Esophagus squamous epithelium (tissue), 5 donors: ENCODE measurements around the gene APCDD1. TPM values are rescaled to one million over a fixed set of nuclear protein-coding genes. Genes with fewer than 3 reads are reported as not detected.
A peak's percentile ranks its signal among the peaks of the same experiment; 100 is the strongest.

Source experiments
- DNase-seq: peaks from one replicate; lab custom pipeline; 2025; lab: John Stamatoyannopoulos, UW
- H3K27ac ChIP-seq, 4 donors: fragments of 200-600 bp; sonication (generic); one replicate each; pipeline ENCODE4 v1.5.1; 2016 to 2019; ENCODE audit warnings: mild to moderate bottlenecking in 1 of 4
- H3K27me3 ChIP-seq, 4 donors: fragments of 200-600 bp; sonication (generic); 1 replicate in 3 of 4; 2 replicates in 1 of 4; pipeline versions ENCODE4 v1.5.1 to v1.6.0; 2017 to 2021; ENCODE audit warnings: antibody characterized with exemption in 1 of 4
- H3K36me3 ChIP-seq, 3 donors: fragments of 200-600 bp; sonication (generic); one replicate each; pipeline ENCODE4 v1.5.1; 2016 to 2019
- H3K4me1 ChIP-seq, 3 donors: fragments of 200-600 bp; sonication (generic); one replicate each; pipeline ENCODE4 v1.5.1; 2017 to 2019
- H3K4me3 ChIP-seq, 4 donors: fragments of 200-600 bp; sonication (generic); 1 replicate in 3 of 4; 2 replicates in 1 of 4; pipeline ENCODE4 v1.5.1; 2016 to 2019; ENCODE audit warnings: mild to moderate bottlenecking in 2 of 4, moderate library complexity in 1 of 4
- H3K9me3 ChIP-seq, 3 donors: fragments of 200-600 bp; sonication (generic); one replicate each; pipeline ENCODE4 v1.5.1; 2016 to 2019
- CTCF ChIP-seq, 6 experiments: fragments of 450-650 bp in 4 of 6; fragments of 200-600 bp in 2 of 6; sonication (generic) in 2 of 6; IDR thresholded peaks; one replicate each; pipeline ENCODE4 v1.5.1; 2016 to 2019; ENCODE audit warnings: antibody characterized with exemption in 6 of 6, mild to moderate bottlenecking in 4 of 6, moderate library complexity in 4 of 6
- POLR2A ChIP-seq, 4 donors: fragments of 450-650 bp; IDR thresholded peaks; one replicate each; pipeline ENCODE4 v1.6.1; 2017; ENCODE audit warnings: antibody characterized with exemption in 4 of 4, mild to moderate bottlenecking in 4 of 4, moderate library complexity in 3 of 4
- WGBS, 2 donors: methylation state at CpG; one replicate each; pipeline ENCODE4 v1.1.5; 2018; 5-methylcytosine and 5-hydroxymethylcytosine counted together
- intact Hi-C: fragments of 100-400 bp; cut with DNase I; formaldehyde crosslinking; loops from one replicate; pipeline ENCODE4 v1.15.0; 2022
- total RNA-seq, 4 donors: library from RNA; depleted of rRNA; stranded (reverse); fragments of >200 nt; gene quantifications; one replicate each; pipeline ENCODE4 v1.1.0, GENCODE V29; 2016
- donor health status: DM: yes; HTN: yes; CAD: no.

Gene APCDD1
- total RNA-seq, 4 donors from 2014 or later, result 16.5 to 76.5 (median 41.4) TPM

GRCh38 chr18:10431680-10432079 is 22.8 kb upstream of the APCDD1 start:
- Histone ChIP-seq H3K9me3 (no peaks in the 10 kb centered on the region), H3K36me3 (no peaks in the 10 kb centered on the region), H3K4me3 (no peak overlapping the region), H3K27me3 (no peaks in the 10 kb centered on the region), H3K4me1 (peaks cover 9 to 47% (median 13%) of the 10 kb centered on the region in 3 donors), H3K27ac (peak overlapping the region in 2 of 4 donors; percentile 75 to 81)
- intact Hi-C loops, result no loop called here
- DNase-seq, result no peak
- WGBS, 2 donors, result 57 to 71% methylated on average over 2 of the region's 2 CpGs
- TF ChIP-seq CTCF (IDR thresholded peaks at IDR 0.05) (no peak), POLR2A (IDR thresholded peaks at IDR 0.05) (no peak)

GRCh38 chr18:10432781-10433180 is 21.7 kb upstream of the APCDD1 start:
- 35 to 38% methylated on average over 7 of the region's 7 CpGs for WGBS, 2 donors
- H3K4me1 ChIP-seq, result peaks cover 9 to 47% (median 13%) of the 10 kb centered on the region in 3 donors
- no peaks in the 10 kb centered on the region for H3K36me3 ChIP-seq
- no peak for DNase-seq
- H3K27ac ChIP-seq, result peak overlapping the region; percentile 66 to 81 (median 75)
- H3K27me3 ChIP-seq, result no peaks in the 10 kb centered on the region
- TF ChIP-seq CTCF (IDR thresholded peaks at IDR 0.05) (no peak), POLR2A (IDR thresholded peaks at IDR 0.05) (no peak)
- no peaks in the 10 kb centered on the region for H3K9me3 ChIP-seq
- intact Hi-C loops, result no loop called here
- no peak overlapping the region for H3K4me3 ChIP-seq

GRCh38 chr18:10436160-10436559 is 18.3 kb upstream of the APCDD1 start:
- Histone ChIP-seq H3K36me3 (no peaks in the 10 kb centered on the region), H3K4me1 (peaks cover 9 to 31% (median 13%) of the 10 kb centered on the region in 3 donors), H3K4me3 (no peak overlapping the region), H3K27ac (no peak overlapping the region), H3K9me3 (no peaks in the 10 kb centered on the region), H3K27me3 (no peaks in the 10 kb centered on the region)
- intact Hi-C loops, result no loop called here
- TF ChIP-seq POLR2A (IDR thresholded peaks at IDR 0.05) (no peak), CTCF (IDR thresholded peaks at IDR 0.05) (no peak)
- 94 to 96% methylated on average over 3 of the region's 3 CpGs for WGBS, 2 donors
- no peak for DNase-seq

GRCh38 chr18:10437837-10438236 is 16.6 kb upstream of the APCDD1 start:
- Histone ChIP-seq H3K4me1 (peaks cover 0 to 14% (median 3%) of the 10 kb centered on the region in 3 donors), H3K9me3 (no peaks in the 10 kb centered on the region), H3K36me3 (no peaks in the 10 kb centered on the region), H3K4me3 (no peak overlapping the region), H3K27me3 (no peaks in the 10 kb centered on the region), H3K27ac (no peak overlapping the region)
- intact Hi-C loops, result no loop called here
- DNase-seq, result no peak
- TF ChIP-seq POLR2A (IDR thresholded peaks at IDR 0.05), result no peak
- TF ChIP-seq CTCF (IDR thresholded peaks at IDR 0.05), result peak in 1 of 6 experiments; percentile 46

- Histone ChIP-seq H3K9me3 (no peaks in the 10 kb centered on the region), H3K27me3 (no peaks in the 10 kb centered on the region), H3K27ac (no peak overlapping the region), H3K36me3 (no peaks in the 10 kb centered on the region), H3K4me1 (peaks cover 0 to 11% (median 0%) of the 10 kb centered on the region in 3 donors), H3K4me3 (no peak overlapping the region)
- DNase-seq, result no peak
- intact Hi-C loops, result no loop called here
- WGBS, 2 donors, result 82 to 88% methylated on average over 5 to 6 of the region's 8 CpGs
- no peak for TF ChIP-seq CTCF (IDR thresholded peaks at IDR 0.05)
- TF ChIP-seq POLR2A (IDR thresholded peaks at IDR 0.05), result no peak
Observed at GRCh38 chr18:10439898-10440297, 14.5 kb upstream of the APCDD1 start.
